ENCODE measurements around the gene DNAH11. TPM values are rescaled to one million over a fixed set of nuclear protein-coding genes. Genes with fewer than 3 reads are reported as not detected.

DNAH11 gene
- total and polyA plus RNA-seq, 9 of the 15 experiments (the other 6 are each of a cell fraction or from before 2014, with no cell fraction given), result under 0.01 TPM; not detected in 7

GRCh38 chr7:21828841-21829240 is 286.0 kb downstream of the DNAH11 start:
- Histone ChIP-seq H3K9ac (ENCODE audit: insufficient read depth in 1 of 2, low read depth in 2 of 2, low read length in 2 of 2) (no peak overlapping the region), H3K9me1 (ENCODE audit: control insufficient read depth, insufficient read depth, low read length) (no peaks in the 10 kb centered on the region), H4K20me1 (replicated peaks; ENCODE audit: control insufficient read depth, insufficient read depth, low read length) (no peaks in the 10 kb centered on the region), H3K27me3 (ENCODE audit: control insufficient read depth in 2 of 2, insufficient read depth in 2 of 2, low read length in 2 of 2) (no peaks in the 10 kb centered on the region), H3K4me2 (ENCODE audit: insufficient read depth, low read length) (no peak overlapping the region), H3K27ac (ENCODE audit: extremely low read depth, low read depth, low read length) (no peak overlapping the region), H2AFZ (ENCODE audit: low read depth, low read length) (no peak overlapping the region), H3K79me2 (ENCODE audit: control insufficient read depth, insufficient read depth, low read length) (no peaks in the 10 kb centered on the region), H3K4me1 (replicated peaks in 1 of 2; ENCODE audit: control insufficient read depth in 2 of 2, insufficient read depth in 2 of 2, low read length in 2 of 2) (no peaks in the 10 kb centered on the region), H3K36me3 (ENCODE audit: control insufficient read depth, insufficient read depth, low read length) (no peaks in the 10 kb centered on the region), H3K9me3 (replicated peaks; ENCODE audit: control insufficient read depth, insufficient read depth, low read depth, low read length) (no peaks in the 10 kb centered on the region), H3K4me3 (no peak overlapping the region)
- TF ChIP-seq TFAP4 (CRISPR knock-in tag; IDR thresholded peaks at IDR 0.05; ENCODE audit: borderline replicate concordance), result no peak
- no peak for TF ChIP-seq ZNF121 (CRISPR knock-in tag; conservative IDR thresholded peaks at IDR 0.05)
- TF ChIP-seq RFX1 (IDR thresholded peaks at IDR 0.05), result no peak
- no peak for TF ChIP-seq RBM14 (IDR thresholded peaks at IDR 0.05; ENCODE audit: borderline replicate concordance, insufficient read depth, low read depth, low read length)
- no peak for TF ChIP-seq NCOA1 (IDR thresholded peaks at IDR 0.05; ENCODE audit: low read depth)
- no peak for TF ChIP-seq SLC30A9 (CRISPR knock-in tag; IDR thresholded peaks at IDR 0.05)
- TF ChIP-seq ATF1 (CRISPR knock-in tag; IDR thresholded peaks at IDR 0.05), result no peak
- TF ChIP-seq ATF1 (tag; IDR thresholded peaks at IDR 0.05), result no peak
- TF ChIP-seq RREB1 (CRISPR knock-in tag; IDR thresholded peaks at IDR 0.05), result no peak
- TF ChIP-seq XRCC4 (IDR thresholded peaks at IDR 0.05; ENCODE audit: extremely low read depth, insufficient read depth, insufficient read length), result no peak
- no peak for TF ChIP-seq ZC3H8 (IDR thresholded peaks at IDR 0.05)
- no peak for TF ChIP-seq DLX4 (CRISPR knock-in tag; IDR thresholded peaks at IDR 0.05)
- TF ChIP-seq HBP1 (CRISPR knock-in tag; IDR thresholded peaks at IDR 0.05), result no peak
- TF ChIP-seq IRF2 (CRISPR knock-in tag; IDR thresholded peaks at IDR 0.05), result no peak
- ATAC-seq, result no peak
- WGBS (ENCODE audit: insufficient coverage, low coverage, missing lambda C conversion rate), result 0% methylated on average over 6 of the region's 6 CpGs
- in situ Hi-C loops (cut with MboI) (no loop called here), intact Hi-C loops (cut with micrococcal nuclease) (no loop called here)
- no peak for DNase-seq (ENCODE audit: extremely low read depth in 1 of 4, low spot score in 3 of 4)
- ChIA-PET POLR2A (no interaction called here), CTCF (ENCODE audit: low intra/inter-chr PET ratio) (no interaction called here)
- FAIRE-seq, result peak; percentile 42
- no TSS peak for BruUV-seq (replicated peaks)

All from K562 (cell line).